Left hindlimb (tissue), 1 donor: Measurements from ENCODE around the gene MAP3K19.
A peak's percentile ranks its signal among the peaks of the same experiment; 100 is the strongest.
"Not testable (repeated sequence)": the region's sequence is repeated elsewhere in the genome, so short reads cannot be mapped to it uniquely, and the experiment has no call there.

ENCODE experiments used
- DNase-seq: peaks from one replicate; pipeline ENCODE4 v3.0.0-alpha.2; 2018

The MAP3K19 gene

DNA sequence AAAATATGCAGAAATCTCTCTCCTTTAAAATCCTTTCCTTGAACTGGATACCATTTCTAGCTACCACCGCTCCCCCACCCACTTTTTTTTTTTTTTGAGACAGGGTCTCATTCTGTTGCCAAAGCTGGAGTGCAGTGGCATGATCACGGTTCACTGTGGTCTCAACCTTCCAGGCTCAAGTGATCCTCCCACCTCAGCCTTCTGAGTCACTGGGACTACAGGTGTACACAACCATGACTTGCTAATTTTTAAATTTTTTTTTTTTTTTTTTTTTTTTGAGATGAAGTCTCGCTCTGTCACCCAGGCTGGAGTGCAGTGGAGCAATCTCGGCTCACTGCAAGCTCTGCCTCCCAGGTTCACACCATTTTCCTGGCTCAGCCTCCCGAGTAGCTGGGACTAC is 70.1 kb downstream of the MAP3K19 start:
- DNase-seq = not testable (repeated sequence)

GRCh38 chr2:134976074-134976702 is 71.1 kb downstream of the MAP3K19 start:
- DNase-seq = peak; percentile 30

GRCh38 chr2:134975281-134976009 is 71.8 kb downstream of the MAP3K19 start:
- DNase-seq = no peak

- DNase-seq = no peak
These were observed 73.8 kb downstream of the MAP3K19 start for GRCh38 chr2:134973241-134974138.

GRCh38 chr2:134967166-134967565 is 80.1 kb downstream of the MAP3K19 start:
- DNase-seq = not testable (repeated sequence)

- no peak for DNase-seq
These were observed 89.8 kb downstream of the MAP3K19 start for GRCh38 chr2:134957477-134957876.

- no peak for DNase-seq
These were observed 91.5 kb downstream of the MAP3K19 start for GRCh38 chr2:134955744-134956143.

DNA sequence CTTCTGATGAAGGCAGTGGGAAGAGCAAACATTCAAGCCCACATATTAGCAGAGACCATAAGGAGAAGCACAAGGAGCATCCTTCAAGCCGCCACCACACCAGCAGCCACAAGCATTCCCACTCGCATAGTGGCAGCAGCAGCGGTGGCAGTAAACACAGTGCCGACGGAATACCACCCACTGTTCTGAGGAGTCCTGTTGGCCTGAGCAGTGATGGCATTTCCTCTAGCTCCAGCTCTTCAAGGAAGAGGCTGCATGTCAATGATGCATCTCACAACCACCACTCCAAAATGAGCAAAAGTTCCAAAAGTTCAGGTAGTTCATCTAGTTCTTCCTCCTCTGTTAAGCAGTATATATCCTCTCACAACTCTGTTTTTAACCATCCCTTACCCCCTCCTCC is 93.2 kb downstream of the MAP3K19 start:
- DNase-seq = no peak

DNA sequence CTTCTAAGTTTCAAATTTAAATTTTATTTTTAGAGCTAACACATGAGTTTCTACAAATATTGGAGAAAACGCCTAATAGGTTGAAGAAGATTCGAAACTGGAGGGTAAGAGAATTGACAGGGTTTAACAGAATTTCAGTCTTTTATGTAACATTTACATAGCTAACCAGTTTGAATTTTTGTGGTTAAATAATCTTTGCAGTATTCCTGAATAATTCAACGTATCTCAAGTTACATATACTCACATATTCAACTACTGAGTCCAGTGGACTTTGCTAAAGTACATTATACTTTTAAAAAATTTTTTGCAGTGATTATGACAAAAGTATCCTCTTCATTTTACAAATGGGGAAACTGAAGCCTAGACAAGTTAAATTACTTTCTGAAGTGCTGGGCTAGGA is 94.6 kb downstream of the MAP3K19 start:
- no peak for DNase-seq

GRCh38 chr2:134950886-134951285 is 96.4 kb downstream of the MAP3K19 start:
- no peak for DNase-seq

DNA sequence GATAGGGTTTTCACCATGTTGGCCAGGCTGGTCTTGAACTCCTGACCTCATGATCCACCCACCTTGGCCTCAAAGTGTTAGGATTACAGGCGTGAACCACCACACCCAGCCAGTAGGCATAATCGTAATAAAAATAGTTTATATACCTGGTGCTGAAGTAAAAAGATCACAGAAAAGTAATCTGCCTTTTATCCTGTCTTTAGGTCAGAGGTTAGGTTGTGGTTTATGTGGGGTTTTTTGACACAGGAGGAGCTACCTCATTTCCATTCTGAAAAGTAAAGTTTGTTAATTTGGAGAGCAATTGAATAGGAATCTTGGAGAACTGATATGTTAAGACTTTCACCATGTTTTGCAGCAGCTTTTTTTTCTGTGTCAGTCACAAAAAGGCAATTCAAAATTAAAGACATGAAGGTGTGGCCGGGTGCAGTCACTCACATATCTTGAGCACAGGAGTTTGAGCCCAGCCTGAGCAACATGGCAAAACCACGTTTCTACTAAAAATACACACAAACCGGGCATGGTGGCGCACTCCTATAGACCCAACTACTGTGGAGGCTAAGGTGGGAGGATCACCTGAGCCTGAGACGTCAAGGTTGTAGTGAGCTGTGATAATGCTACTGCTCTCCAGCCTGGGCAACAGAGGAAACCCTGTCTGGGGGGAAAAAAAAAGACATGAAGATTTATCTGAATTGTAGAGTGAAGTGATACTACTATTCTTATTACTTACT is 97.1 kb downstream of the MAP3K19 start:
- DNase-seq = no peak

DNA sequence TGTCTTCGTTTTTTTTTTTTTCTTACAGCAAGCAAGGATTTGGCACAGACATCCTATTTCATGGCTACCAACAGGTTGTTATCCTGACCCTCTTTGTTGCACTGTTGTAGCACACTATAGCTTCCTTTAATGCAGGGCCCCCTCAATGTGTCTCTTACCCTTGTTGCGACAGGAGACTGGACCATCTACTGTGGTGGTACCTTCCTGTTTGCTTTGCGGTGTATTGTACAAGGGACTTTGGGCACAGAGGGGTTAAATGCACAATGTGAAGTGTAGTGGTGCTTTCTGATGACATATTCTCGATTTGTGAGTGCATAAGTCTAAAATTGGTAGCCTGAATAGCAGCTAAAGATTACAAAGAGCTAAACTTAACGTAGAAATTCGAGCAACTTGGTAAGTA is 101.2 kb downstream of the MAP3K19 start:
- no peak for DNase-seq

DNA sequence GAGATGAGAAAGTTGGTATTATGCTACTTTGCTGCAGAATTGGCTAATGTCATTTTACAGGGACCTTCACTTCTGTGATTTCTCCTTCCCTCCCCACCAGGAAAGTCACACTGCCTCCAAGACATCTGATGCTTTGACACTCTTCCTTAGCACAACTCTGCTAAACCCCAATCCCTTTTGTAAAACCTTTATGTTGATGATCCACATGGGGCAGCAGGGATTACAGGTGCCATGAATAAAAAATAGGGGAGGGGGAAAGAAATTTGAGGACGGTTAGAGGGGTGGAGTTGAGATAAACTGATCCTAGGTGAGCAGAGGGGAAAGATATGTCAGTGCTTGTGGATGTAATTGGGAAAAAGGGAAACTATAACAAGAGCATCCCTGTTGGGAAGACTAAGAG is 102.3 kb downstream of the MAP3K19 start:
- no peak for DNase-seq

DNA sequence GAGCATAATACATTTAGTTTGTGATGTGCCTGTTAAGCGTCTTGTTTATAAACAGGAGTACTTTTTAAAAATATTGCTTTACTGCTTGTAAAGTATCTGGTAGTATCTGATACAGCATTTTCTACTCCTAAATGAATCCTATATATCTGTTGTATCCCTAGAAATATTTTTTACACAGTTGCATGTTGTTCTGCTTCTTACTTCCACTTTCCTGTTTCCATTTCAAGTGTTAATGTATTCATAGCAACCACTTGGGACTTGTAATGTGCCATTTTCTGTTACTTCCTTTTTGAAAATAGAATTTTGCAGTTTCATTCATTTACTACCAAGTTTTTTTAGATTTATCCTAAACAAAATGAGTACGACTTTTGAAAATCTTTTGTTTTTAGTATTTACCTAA is 103.7 kb downstream of the MAP3K19 start:
- no peak for DNase-seq

DNA sequence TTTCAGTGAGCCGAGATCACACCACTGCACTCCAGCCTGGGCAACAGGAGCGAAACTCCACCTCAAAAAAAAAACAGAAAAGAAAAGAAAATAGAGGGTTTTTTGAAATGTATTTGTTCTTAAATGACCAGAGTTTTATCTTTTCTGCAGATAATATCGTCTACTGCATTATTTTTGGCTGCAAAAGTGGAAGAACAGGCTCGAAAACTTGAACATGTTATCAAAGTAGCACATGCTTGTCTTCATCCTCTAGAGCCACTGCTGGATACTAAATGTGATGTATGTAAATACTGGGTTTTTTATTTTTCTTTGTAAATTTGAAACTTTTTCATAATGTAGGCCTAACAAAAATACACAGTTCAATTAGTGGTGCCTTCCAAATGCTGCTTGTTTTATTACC is 110.6 kb downstream of the MAP3K19 start:
- DNase-seq = no peak

DNA sequence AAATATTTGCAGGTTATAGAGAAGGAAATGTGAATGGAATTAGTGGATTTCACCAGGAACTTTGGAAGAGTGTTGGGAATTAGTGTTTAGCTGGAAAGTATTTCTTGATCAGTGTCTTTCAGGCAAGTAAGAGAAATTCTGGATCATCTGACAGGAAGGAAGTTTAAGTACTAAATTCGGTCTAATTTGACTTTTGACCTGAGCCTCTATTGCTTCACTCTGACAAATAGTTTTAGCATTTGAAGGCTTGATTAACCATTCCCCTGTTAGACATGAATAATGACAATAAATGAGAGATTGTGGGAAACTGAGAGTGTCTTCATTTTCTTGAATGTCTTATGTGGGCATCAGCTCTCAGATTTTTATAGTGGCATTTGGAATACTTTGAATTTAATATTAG is 112.6 kb downstream of the MAP3K19 start:
- DNase-seq = no peak

GRCh38 chr2:134934150-134934549 is 113.1 kb downstream of the MAP3K19 start:
- DNase-seq = no peak

DNA sequence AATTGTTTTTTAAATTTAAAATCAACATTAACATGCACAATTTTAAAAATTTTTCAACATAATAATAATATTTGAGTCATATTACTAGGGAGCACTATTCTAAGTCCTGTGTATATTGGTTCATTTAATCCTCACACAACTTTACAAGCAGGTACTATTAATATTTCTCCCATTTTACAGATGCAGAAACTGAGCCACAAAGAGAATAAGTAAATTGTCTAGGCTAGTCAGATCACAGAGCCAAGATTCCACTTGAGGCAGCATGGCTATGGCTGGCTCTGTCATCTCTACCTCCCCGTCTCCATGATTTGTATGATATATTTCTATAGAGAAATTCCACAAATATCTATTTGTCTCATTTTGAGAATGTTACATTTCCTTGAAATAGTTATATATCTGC is 113.5 kb downstream of the MAP3K19 start:
- no peak for DNase-seq

DNA sequence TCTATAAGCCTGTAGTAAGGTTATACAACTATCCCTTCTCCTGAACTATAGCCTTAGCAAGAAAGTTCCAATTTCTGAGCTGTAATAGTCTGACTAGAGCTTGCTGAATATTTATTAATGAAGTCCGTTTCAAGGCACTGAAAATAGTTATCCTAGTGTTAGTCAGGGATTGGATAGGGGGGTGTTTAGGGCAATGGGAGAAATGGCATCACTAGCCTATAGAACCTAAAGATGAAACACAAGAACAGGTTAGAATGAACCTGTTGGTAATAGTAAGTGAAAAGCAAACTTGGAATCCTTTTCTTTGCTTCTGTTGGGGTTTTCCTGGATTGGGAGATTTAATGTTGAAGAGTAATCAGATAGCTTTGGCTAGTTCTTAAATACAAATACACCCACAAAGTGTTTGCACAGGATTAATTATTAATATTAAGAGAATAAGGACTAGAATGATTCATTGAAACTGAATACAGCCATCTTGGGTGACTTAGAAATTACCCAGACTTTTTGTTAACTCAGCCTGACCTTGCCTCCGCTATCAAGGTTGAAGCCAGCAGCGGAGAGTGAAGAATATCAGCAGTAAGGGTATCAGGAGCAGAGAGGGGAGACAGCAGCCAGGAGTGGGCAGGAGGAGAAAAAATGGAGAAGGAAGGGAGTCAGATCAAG is 114.3 kb downstream of the MAP3K19 start:
- DNase-seq = no peak

GRCh38 chr2:134927195-134927594 is 120.1 kb downstream of the MAP3K19 start:
- DNase-seq = no peak

DNA sequence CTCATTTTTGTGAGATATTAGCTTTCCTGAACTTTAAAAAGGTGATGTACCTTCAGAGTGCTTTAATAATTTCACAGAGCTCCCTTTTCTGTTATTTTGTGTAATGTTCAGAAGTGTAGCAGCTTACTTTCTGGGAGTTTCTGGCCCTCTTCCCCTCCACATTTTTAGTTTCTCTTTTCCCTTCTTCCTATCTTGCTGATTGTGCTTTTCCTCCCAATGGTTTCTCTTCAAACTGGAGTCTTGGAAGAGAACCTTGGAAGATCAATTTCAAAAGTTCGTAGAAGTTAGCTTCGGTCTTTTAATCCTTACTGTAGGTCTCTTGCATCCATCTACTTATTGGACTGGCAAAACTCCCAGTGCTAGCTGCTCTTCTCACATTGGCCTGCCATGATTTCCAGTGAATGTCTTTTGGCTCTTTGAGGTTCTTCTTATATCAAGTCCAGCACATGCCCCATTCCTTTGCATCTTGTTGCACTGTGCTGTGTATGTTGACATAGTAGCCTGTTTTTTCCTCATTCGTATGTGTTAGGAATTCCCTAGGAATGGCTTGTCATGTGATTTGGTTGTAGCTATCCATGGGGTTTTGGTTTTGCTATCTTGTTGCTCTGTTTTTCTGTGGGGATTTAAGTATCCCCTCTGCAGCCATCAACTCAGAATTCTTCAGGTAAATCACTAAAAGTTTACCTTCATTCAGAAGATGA is 120.9 kb downstream of the MAP3K19 start:
- no peak for DNase-seq

- no peak for DNase-seq
These were observed 122.3 kb downstream of the MAP3K19 start for GRCh38 chr2:134924912-134925311.
